Endothelial cell of umbilical vein (primary cell): ENCODE measurements around the gene MKRN1. TPM values are rescaled to one million over a fixed set of nuclear protein-coding genes. Genes with fewer than 3 reads are reported as not detected.

Experiments
- Bru-seq: library from RNA; stranded (reverse); fragments of 400-500 nt; gene quantifications from one replicate; lab custom pipeline; 2021; lab: Mats Ljungman, UMichigan
- BruChase-seq, 2 experiments: library from RNA; stranded (reverse); fragments of 400-500 nt; gene quantifications; one replicate each; lab custom pipeline; 2021; lab: Mats Ljungman, UMichigan
- BruUV-seq: library from RNA; stranded (reverse); fragments of 400-500 nt; replicated peaks from 2 replicates; lab custom pipeline; 2021; lab: Mats Ljungman, UMichigan
- CTCF ChIA-PET: fragments of 300-600, 350-600 bp; sonication (Branson Sonifier 250); formaldehyde crosslinking; loops from one replicate; lab custom pipeline; 2021; ENCODE audit warnings: antibody characterized with exemption, inconsistent platforms; lab: Charles Lee
- POLR2A ChIA-PET: fragments of 300-600, 350-600 bp; sonication (Branson Sonifier 250); formaldehyde crosslinking; loops from one replicate; lab custom pipeline; 2021; ENCODE audit warnings: antibody characterized with exemption, inconsistent platforms; lab: Charles Lee
- DNase-seq: peaks from one replicate; pipeline ENCODE4 v3.0.0-alpha.2; 2011; ENCODE audit warnings: low read depth, low spot score
- FAIRE-seq: peaks from 2 replicates; lab custom pipeline; 2011; peaks lifted over from hg19 to GRCh38; lab: Jason Lieb, UNC
- H2AFZ ChIP-seq: 2 replicates; pipeline ENCODE4 v1.6.0; 2012; ENCODE audit warnings: low read depth, low read length, control low read depth, inconsistent platforms
- H3K27ac ChIP-seq: 2 replicates; pipeline ENCODE4 v1.5.1; 2011; ENCODE audit warnings: low read depth, mild to moderate bottlenecking, control low read depth, low read length, moderate library complexity; ENCODE audit not compliant: insufficient read depth
- H3K27me3 ChIP-seq, 2 experiments: 2 replicates each; pipeline versions ENCODE4 v1.6.0 to v1.6.1; 2011; ENCODE audit warnings: low read length in 2 of 2, mixed read lengths in 1 of 2; ENCODE audit not compliant: control insufficient read depth in 2 of 2, insufficient read depth in 2 of 2
- H3K36me3 ChIP-seq, 2 experiments: 2 replicates in 1 of 2; 3 replicates in 1 of 2; pipeline ENCODE4 v1.5.1; 2011; ENCODE audit warnings: low read length in 2 of 2, mild to moderate bottlenecking in 1 of 2, moderate library complexity in 1 of 2; ENCODE audit not compliant: control insufficient read depth in 2 of 2, insufficient read depth in 2 of 2; ENCODE audit errors: extremely low read depth in 1 of 2
- H3K4me1 ChIP-seq: 3 replicates; pipeline ENCODE4 v1.5.1; 2011; ENCODE audit warnings: mild to moderate bottlenecking, low read length; ENCODE audit not compliant: control insufficient read depth, insufficient read depth; ENCODE audit errors: extremely low read depth
- H3K4me2 ChIP-seq: 2 replicates; pipeline ENCODE4 v1.6.1; 2011; ENCODE audit warnings: low read length, control low read depth, mixed read lengths; ENCODE audit not compliant: insufficient read depth
- H3K4me3 ChIP-seq, 3 experiments: fragments of 200-600 bp in 1 of 3; sonication (generic), shearing (Covaris generic) in 1 of 3; replicated peaks in 1 of 3; 2 replicates each; pipeline ENCODE4 v1.5.1; 2011 to 2016; ENCODE audit warnings: control low read depth in 3 of 3, low read length in 3 of 3, mild to moderate bottlenecking in 2 of 3, inconsistent platforms in 1 of 3, low read depth in 1 of 3, moderate library complexity in 1 of 3; ENCODE audit not compliant: insufficient read depth in 1 of 3
- H3K79me2 ChIP-seq: 2 replicates; pipeline ENCODE4 v1.6.0; 2012; ENCODE audit warnings: low read length, inconsistent platforms; ENCODE audit not compliant: control insufficient read depth, insufficient read depth
- H3K9ac ChIP-seq: replicated peaks from 2 replicates; pipeline ENCODE3; 2011; ENCODE audit warnings: low read length, control low read depth; ENCODE audit not compliant: insufficient read depth; ENCODE audit errors: extremely low read depth
- H3K9me1 ChIP-seq: replicated peaks from 3 replicates; pipeline ENCODE4 v1.6.0; 2011; ENCODE audit warnings: mild to moderate bottlenecking, low read length; ENCODE audit not compliant: control insufficient read depth, insufficient read depth; ENCODE audit errors: extremely low read depth
- H3K9me3 ChIP-seq: replicated peaks from 2 replicates; pipeline ENCODE4 v1.5.1; 2012; ENCODE audit warnings: low read length, inconsistent platforms; ENCODE audit not compliant: control insufficient read depth, insufficient read depth
- H4K20me1 ChIP-seq: replicated peaks from 2 replicates; pipeline ENCODE3; 2011; ENCODE audit warnings: mild to moderate bottlenecking, low read length; ENCODE audit not compliant: control insufficient read depth, insufficient read depth; ENCODE audit errors: extremely low read depth
- CTCF ChIP-seq, 2 donors: IDR thresholded peaks; 1 replicate in 1 of 2; 2 replicates in 1 of 2; pipeline ENCODE4 v1.5.1; 2011; ENCODE audit warnings: low read length in 2 of 2, mild to moderate bottlenecking in 2 of 2, moderate library complexity in 2 of 2, control low read depth in 1 of 2, inconsistent platforms in 1 of 2, low read depth in 1 of 2; ENCODE audit not compliant: insufficient read depth in 1 of 2; ENCODE audit errors: extremely low read depth in 1 of 2
- POLR2A ChIP-seq: IDR thresholded peaks from 2 replicates; pipeline ENCODE4 v1.6.1; 2012; ENCODE audit warnings: low read depth, mild to moderate bottlenecking, control low read depth, low read length
- POLR2AphosphoS5 ChIP-seq: IDR thresholded peaks from 2 replicates; pipeline ENCODE4 v1.6.1; 2012; ENCODE audit warnings: low read depth, mild to moderate bottlenecking, control low read depth, low read length, moderate library complexity; ENCODE audit not compliant: insufficient read depth
- dilution Hi-C: fragments of 300-500 bp; cut with MboI; formaldehyde crosslinking; loops from one replicate; pipeline ENCODE4 v1.15.0; 2019; ENCODE audit warnings: low sequenced_read_pairs; ENCODE audit not compliant: extremely low pct_ligation_motif_present
- intact Hi-C: fragments of 100-400 bp; cut with micrococcal nuclease; formaldehyde crosslinking; loops from one replicate; pipeline ENCODE4 v1.10.0; 2022
- long read RNA-seq: library from polyadenylated mRNA; stranded (forward); transcript quantifications from one replicate; pipeline ENCODE4 v2.0.0, GENCODE V29; 2021
- polyA minus RNA-seq, 3 experiments: library from RNA; depleted of rRNA, polyadenylated mRNA; stranded (reverse); fragments of >200 nt; gene quantifications; 1 replicate in 1 of 3; 2 replicates in 2 of 3; pipeline ENCODE4 v1.2.3, GENCODE V29; 2011
- polyA plus RNA-seq, 4 experiments: library from polyadenylated mRNA; depleted of rRNA in 3 of 4; stranded (reverse) in 3 of 4; unstranded in 1 of 4; fragments of >200 nt; gene quantifications; 2 replicates each; pipeline versions ENCODE4 v1.2.1 to v1.2.3, GENCODE V29; 2011 to 2012; ENCODE audit warnings: missing spikeins in 1 of 4
- total RNA-seq: library from RNA; stranded (reverse); gene quantifications from 2 replicates; pipeline ENCODE4 v1.2.3, GENCODE V29; 2021

The MKRN1 gene
- 52.1 and 52.2 TPM in 2 replicates for total RNA-seq
- polyA plus RNA-seq: 18.4 and 24.9 TPM in 2 replicates
- polyA plus RNA-seq (2011; cell fraction: cytosol; rRNA removed): 22.4 and 25.4 TPM in 2 replicates
- polyA plus RNA-seq (2011; cell fraction: nucleus; rRNA removed): 25.8 and 27.3 TPM in 2 replicates
- 38.8 and 46.3 TPM in 2 replicates for polyA plus RNA-seq (2012)
- 39.3 and 45.9 TPM in 2 replicates for polyA minus RNA-seq
- 30.9 TPM for polyA minus RNA-seq (2011; cell fraction: cytosol; rRNA and poly(A)+ RNA removed)
- polyA minus RNA-seq (2011; cell fraction: nucleus; rRNA and poly(A)+ RNA removed): 18.5 and 22.4 TPM in 2 replicates
- Bru-seq, nascent RNA: percentile 73 among the genes with signal in this experiment
- percentile 86 among the genes with signal in this experiment for BruChase-seq, experiment 1, labeled RNA remaining after a 6-hour chase
- percentile 80 among the genes with signal in this experiment for BruChase-seq, experiment 2, labeled RNA remaining after a 2-hour chase
- long read RNA-seq, transcript MKRN1-202 (5 exons, 1,601 nt): minor isoform, 26 of 148 reads
- long read RNA-seq, transcript MKRN1-201 (8 exons, 3,151 nt): major isoform, 111 of 148 reads
- long read RNA-seq, partial matches to known transcripts: 0 of 148 reads
- long read RNA-seq, other reads (novel, unspliced or antisense): 9 of 148 reads

GRCh38 chr7:140479062-140479738, at the start of gene MKRN1:
Gene MKRN1, minus strand, starts transcription at chr7:140479505. Its CDS starts 161 bp downstream, at chr7:140479344.
- Histone ChIP-seq H3K36me3 (no peaks in the 10 kb centered on the region), H3K27me3 (peaks cover 0 to 5% of the 10 kb centered on the region in 2 experiments), H3K79me2 (peaks cover 31% of the 10 kb centered on the region), H4K20me1 (no peaks in the 10 kb centered on the region), H3K9ac (peak within 1 kb of the TSS; percentile 54), H3K9me1 (no peaks in the 10 kb centered on the region), H3K4me1 (peaks cover 13% of the 10 kb centered on the region), H3K4me2 (peak within 1 kb of the TSS; percentile 98), H2AFZ (peak within 1 kb of the TSS; percentile 92), H3K4me3 (peak within 1 kb of the TSS; percentile 84 to 93 (median 89)), H3K27ac (peak within 1 kb of the TSS; percentile 39), H3K9me3 (no peaks in the 10 kb centered on the region)
- no peak for TF ChIP-seq CTCF (IDR thresholded peaks at IDR 0.05; ENCODE audit: extremely low read depth in 1 of 2, insufficient read depth in 1 of 2, low read depth in 1 of 2, low read length in 2 of 2)
- peak; percentile 62 for TF ChIP-seq POLR2AphosphoS5
- peak; percentile 64 for TF ChIP-seq POLR2A
- intact Hi-C loops: loop anchor here (1.0 to 5.0 kb wide), 6 partner anchors 16 to 1168 kb away; partner anchors contain the start of gene BRAF
- dilution Hi-C loops: no loop called here
- CTCF ChIA-PET: interaction anchor here (0.6 to 2.9 kb wide), 5 partner anchors 9 to 177 kb away, joined by 3 to 16 read pairs (median 4); no protein-coding TSS in a partner anchor
- POLR2A ChIA-PET: no interaction called here
- no TSS peak for BruUV-seq
- DNase-seq: peak; percentile 85
- peak; percentile 55 for FAIRE-seq
